Testis (tissue), 3 donors: ENCODE measurements around the gene NUDT12. TPM values are rescaled to one million over a fixed set of nuclear protein-coding genes. Genes with fewer than 3 reads are reported as not detected.

Experiments used
- DNase-seq: peaks from one replicate; pipeline ENCODE4 v3.0.0-alpha.2; 2019
- H3K27ac ChIP-seq, 2 donors: fragments of 200-600 bp; sonication (generic); one replicate each; pipeline ENCODE4 v1.5.1; 2019
- H3K27me3 ChIP-seq: fragments of 200-600 bp; sonication (generic); one replicate; pipeline ENCODE4 v1.5.1; 2019
- H3K36me3 ChIP-seq: fragments of 200-600 bp; sonication (generic); one replicate; pipeline ENCODE4 v1.5.1; 2017; ENCODE audit warnings: low read depth; ENCODE audit errors: missing control alignments
- H3K4me1 ChIP-seq: fragments of 200-600 bp; sonication (generic); one replicate; pipeline ENCODE4 v1.5.1; 2019
- H3K4me3 ChIP-seq, 2 donors: fragments of 200-600 bp; sonication (generic); one replicate each; pipeline ENCODE4 v1.5.1; 2017 to 2019
- H3K9me3 ChIP-seq: fragments of 200-600 bp; sonication (generic); one replicate; pipeline ENCODE4 v1.5.1; 2017
- CTCF ChIP-seq, 3 experiments: fragments of 450-650 bp in 2 of 3; fragments of 200-600 bp in 1 of 3; sonication (generic) in 1 of 3; IDR thresholded peaks; one replicate each; pipeline ENCODE4 v1.5.1; 2016 to 2019; ENCODE audit warnings: antibody characterized with exemption in 3 of 3, mild to moderate bottlenecking in 2 of 3, moderate library complexity in 1 of 3
- POLR2A ChIP-seq: fragments of 450-650 bp; IDR thresholded peaks from one replicate; pipeline ENCODE4 v1.6.1; 2017; ENCODE audit warnings: antibody characterized with exemption, mild to moderate bottlenecking, moderate library complexity
- WGBS, 2 donors: methylation state at CpG; one replicate each; pipeline ENCODE4 v1.1.5; 2018; 5-methylcytosine and 5-hydroxymethylcytosine counted together
- intact Hi-C: fragments of 100-400 bp; cut with DNase I; formaldehyde crosslinking; loops from one replicate; pipeline ENCODE4 v1.15.1; 2023; ENCODE audit warnings: low total_unique reads
- polyA plus RNA-seq: library from polyadenylated mRNA; stranded (reverse); fragments of 350-450 nt; fragmentation: Illumina TruSeq; extraction: RNeasy Lipid Tissue Mini Kit (QIAGEN cat#74804); gene quantifications from one replicate; pipeline ENCODE4 v1.2.3, GENCODE V29; 2014; ENCODE audit warnings: low read depth, low replicate concordance; ENCODE audit not compliant: insufficient read depth
- total RNA-seq, 2 donors: library from RNA; depleted of rRNA; stranded (reverse); fragments of >200 nt; gene quantifications; one replicate each; pipeline ENCODE4 v1.2.3, GENCODE V29; 2016

Gene NUDT12
- total and polyA plus RNA-seq, 3 donors from 2014 or later, result 6.3 to 13.5 (median 11.9) TPM

GRCh38 chr5:103601314-103601713 is 38.7 kb upstream of the NUDT12 start:
- Histone ChIP-seq H3K4me1 (no peaks in the 10 kb centered on the region), H3K4me3 (no peak overlapping the region), H3K36me3 (no peaks in the 10 kb centered on the region), H3K27me3 (no peaks in the 10 kb centered on the region), H3K27ac (no peak overlapping the region), H3K9me3 (no peaks in the 10 kb centered on the region)
- WGBS, 2 donors, result 91% methylated on average over 3 of the region's 3 CpGs
- TF ChIP-seq CTCF (IDR thresholded peaks at IDR 0.05), result no peak
- no peak for TF ChIP-seq POLR2A
- DNase-seq, result no peak
- intact Hi-C loops, result no loop called here

GRCh38 chr5:103600086-103600485 is 37.5 kb upstream of the NUDT12 start:
- DNase-seq, result no peak
- no peaks in the 10 kb centered on the region for H3K4me1 ChIP-seq
- no peak overlapping the region for H3K27ac ChIP-seq
- H3K4me3 ChIP-seq, result no peak overlapping the region
- no peaks in the 10 kb centered on the region for H3K27me3 ChIP-seq
- intact Hi-C loops, result no loop called here
- WGBS, 2 donors, result 76% methylated on average over 1 of the region's 1 CpG
- no peaks in the 10 kb centered on the region for H3K36me3 ChIP-seq
- TF ChIP-seq CTCF (IDR thresholded peaks at IDR 0.05), result no peak
- no peak for TF ChIP-seq POLR2A
- H3K9me3 ChIP-seq, result no peaks in the 10 kb centered on the region

- 78 to 89% methylated on average over 3 of the region's 3 CpGs for WGBS, 2 donors
- Histone ChIP-seq H3K27me3 (no peaks in the 10 kb centered on the region), H3K4me3 (no peak overlapping the region), H3K4me1 (no peaks in the 10 kb centered on the region), H3K27ac (no peak overlapping the region), H3K9me3 (no peaks in the 10 kb centered on the region), H3K36me3 (no peaks in the 10 kb centered on the region)
- no peak for DNase-seq
- intact Hi-C loops, result no loop called here
- no peak for TF ChIP-seq POLR2A
- no peak for TF ChIP-seq CTCF (IDR thresholded peaks at IDR 0.05)
Observed at GRCh38 chr5:103598997-103599566, 36.5 kb upstream of the NUDT12 start.

GRCh38 chr5:103590221-103590620 is 27.6 kb upstream of the NUDT12 start:
- Histone ChIP-seq H3K9me3 (no peaks in the 10 kb centered on the region), H3K27ac (no peak overlapping the region), H3K36me3 (no peaks in the 10 kb centered on the region), H3K27me3 (no peaks in the 10 kb centered on the region), H3K4me1 (no peaks in the 10 kb centered on the region), H3K4me3 (no peak overlapping the region)
- DNase-seq, result no peak
- TF ChIP-seq CTCF (IDR thresholded peaks at IDR 0.05) (no peak), POLR2A (no peak)
- intact Hi-C loops, result no loop called here
- WGBS, 2 donors, result 52 to 80% methylated on average over 3 of the region's 3 CpGs

- Histone ChIP-seq H3K27ac (no peak overlapping the region), H3K36me3 (no peaks in the 10 kb centered on the region), H3K9me3 (no peaks in the 10 kb centered on the region), H3K4me1 (no peaks in the 10 kb centered on the region), H3K4me3 (no peak overlapping the region), H3K27me3 (no peaks in the 10 kb centered on the region)
- TF ChIP-seq CTCF (IDR thresholded peaks at IDR 0.05), result no peak
- TF ChIP-seq POLR2A, result no peak
- 63 to 75% methylated on average over 3 of the region's 3 CpGs for WGBS, 2 donors
- intact Hi-C loops, result no loop called here
- no peak for DNase-seq
Observed at GRCh38 chr5:103589776-103590175, 27.2 kb upstream of the NUDT12 start.
